KOPT-K1 (cell line): ENCODE measurements around the gene C4orf36.

ENCODE experiments used
- H3K27ac ChIP-seq: fragments of 200-600 bp; sonication (generic); 2 replicates; pipeline ENCODE4 v1.5.1; 2016; ENCODE audit warnings: antibody characterized with exemption, mild to moderate bottlenecking, low read depth, low read length; ENCODE audit not compliant: poor library complexity, severe bottlenecking
- H3K36me3 ChIP-seq: fragments of 200-600 bp; sonication (generic); 2 replicates; pipeline ENCODE4 v1.5.1; 2017; ENCODE audit warnings: antibody characterized with exemption, mild to moderate bottlenecking, low read length, moderate library complexity; ENCODE audit not compliant: insufficient read depth
- H3K9me3 ChIP-seq: fragments of 200-600 bp; sonication (generic); 2 replicates; pipeline ENCODE4 v1.5.1; 2017; ENCODE audit warnings: antibody characterized with exemption, low read length, mild to moderate bottlenecking; ENCODE audit not compliant: insufficient read depth, poor library complexity, severe bottlenecking

Gene C4orf36

GRCh38 chr4:86848732-86849619, 43.2 kb downstream of the C4orf36 start, which contains the start of gene SLC10A6:
Gene SLC10A6, minus strand, starts transcription at chr4:86849384. Its CDS starts 269 bp downstream, at chr4:86849115.
- H3K9me3 ChIP-seq: no peaks in the 10 kb centered on the region
- no peak within 1 kb of the TSS for H3K27ac ChIP-seq
- no peaks in the 10 kb centered on the region for H3K36me3 ChIP-seq

GRCh38 chr4:86848136-86848535, 44.1 kb downstream of the C4orf36 start:
- H3K9me3 ChIP-seq: no peaks in the 10 kb centered on the region
- H3K27ac ChIP-seq: no peak overlapping the region
- H3K36me3 ChIP-seq: no peaks in the 10 kb centered on the region

- Histone ChIP-seq H3K36me3 (no peaks in the 10 kb centered on the region), H3K27ac (no peak overlapping the region), H3K9me3 (no peaks in the 10 kb centered on the region)
These were observed 44.7 kb downstream of the C4orf36 start for GRCh38 chr4:86847571-86847970.

GRCh38 chr4:86846921-86847320, 45.3 kb downstream of the C4orf36 start:
- Histone ChIP-seq H3K36me3 (no peaks in the 10 kb centered on the region), H3K9me3 (no peaks in the 10 kb centered on the region), H3K27ac (no peak overlapping the region)

GRCh38 chr4:86845593-86845992, 46.6 kb downstream of the C4orf36 start:
- Histone ChIP-seq H3K36me3 (no peaks in the 10 kb centered on the region), H3K9me3 (no peaks in the 10 kb centered on the region), H3K27ac (no peak overlapping the region)

- Histone ChIP-seq H3K36me3 (no peaks in the 10 kb centered on the region), H3K27ac (no peak overlapping the region), H3K9me3 (no peaks in the 10 kb centered on the region)
These were observed 50.9 kb downstream of the C4orf36 start for GRCh38 chr4:86841309-86841708.

GRCh38 chr4:86840858-86841257, 51.4 kb downstream of the C4orf36 start:
- Histone ChIP-seq H3K27ac (no peak overlapping the region), H3K9me3 (no peaks in the 10 kb centered on the region), H3K36me3 (no peaks in the 10 kb centered on the region)

- Histone ChIP-seq H3K36me3 (no peaks in the 10 kb centered on the region), H3K27ac (no peak overlapping the region), H3K9me3 (no peaks in the 10 kb centered on the region)
These were observed 54.3 kb downstream of the C4orf36 start for GRCh38 chr4:86837691-86838503.

GRCh38 chr4:86835677-86836076, 56.5 kb downstream of the C4orf36 start:
- Histone ChIP-seq H3K9me3 (no peaks in the 10 kb centered on the region), H3K36me3 (no peaks in the 10 kb centered on the region), H3K27ac (no peak overlapping the region)

GRCh38 chr4:86834901-86835300, 57.3 kb downstream of the C4orf36 start:
- Histone ChIP-seq H3K36me3 (no peaks in the 10 kb centered on the region), H3K27ac (no peak overlapping the region), H3K9me3 (no peaks in the 10 kb centered on the region)

- H3K27ac ChIP-seq: no peak overlapping the region
- H3K36me3 ChIP-seq: no peaks in the 10 kb centered on the region
- no peaks in the 10 kb centered on the region for H3K9me3 ChIP-seq
These were observed 58.6 kb downstream of the C4orf36 start for GRCh38 chr4:86833615-86834014.

- H3K36me3 ChIP-seq: no peaks in the 10 kb centered on the region
These were observed 60.7 kb downstream of the C4orf36 start for GRCh38 chr4:86831262-86832130.

More at GRCh38 chr4:86831262-86832130, 60.7 kb downstream of the C4orf36 start:
- Histone ChIP-seq H3K9me3 (no peaks in the 10 kb centered on the region), H3K27ac (no peak overlapping the region)
